ENCODE measurements around the gene DIP2C. TPM values are rescaled to one million over a fixed set of nuclear protein-coding genes. Genes with fewer than 3 reads are reported as not detected.
"Not testable (repeated sequence)": the region's sequence is repeated elsewhere in the genome, so short reads cannot be mapped to it uniquely, and the experiment has no call there.

DIP2C gene
- polyA plus RNA-seq, 1 donor, result 26.3 TPM

DNA sequence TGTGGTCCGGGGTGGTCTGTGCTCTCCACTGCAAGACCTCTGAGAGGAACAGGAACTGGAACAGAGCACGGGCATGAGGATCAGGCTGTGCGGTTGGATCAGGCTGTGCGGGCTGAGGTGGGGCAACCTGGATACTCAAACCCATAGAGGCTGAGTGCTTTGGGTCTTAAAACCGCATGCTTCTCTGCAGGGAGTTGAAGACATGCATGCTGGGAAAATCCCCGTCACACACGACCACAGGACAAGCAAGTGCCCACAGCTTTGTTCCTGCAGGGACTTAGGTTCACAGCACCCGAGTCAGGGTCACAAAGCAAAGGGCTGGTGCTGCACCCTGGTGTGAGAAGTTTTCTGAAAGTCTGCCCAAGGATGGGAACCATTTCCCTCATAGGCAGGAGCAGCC lies 333.0 kb downstream of the DIP2C start:
- DNase-seq (ENCODE audit: low read depth), result no peak

DNA sequence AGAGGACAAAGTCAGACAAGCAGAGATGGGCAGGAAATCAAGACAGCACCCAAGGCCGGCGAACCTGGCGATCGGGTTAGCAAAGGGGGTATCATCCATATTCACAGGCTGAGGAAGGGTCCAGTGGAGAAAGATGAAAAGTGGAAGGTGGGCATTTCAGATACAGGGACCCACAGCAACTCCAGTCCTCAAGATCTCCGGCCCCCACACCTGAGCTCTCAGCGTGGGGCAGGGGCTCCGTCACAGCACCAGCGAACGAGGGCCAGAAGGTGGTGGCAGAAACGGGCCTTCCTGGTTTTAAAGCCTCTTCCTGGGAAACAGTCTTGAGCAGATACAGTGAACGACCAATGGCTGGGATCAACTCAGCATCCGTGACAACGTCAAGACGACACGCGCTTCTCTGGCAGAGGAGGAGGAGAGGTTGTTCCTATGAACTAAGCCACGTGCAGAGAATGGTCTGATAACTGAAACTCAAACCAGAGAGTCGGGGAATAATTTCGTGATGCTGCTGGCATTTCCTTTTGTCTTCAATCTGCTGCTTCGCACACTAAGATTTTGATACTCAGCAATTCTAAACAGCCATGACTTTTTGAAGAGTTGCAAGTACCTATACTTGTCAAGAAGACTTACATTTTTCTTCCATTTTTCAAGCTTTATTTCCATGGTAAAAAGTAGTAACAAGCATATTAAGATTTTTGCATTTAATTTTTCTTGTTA lies 334.4 kb downstream of the DIP2C start:
- DNase-seq (ENCODE audit: low read depth), result no peak

DNA sequence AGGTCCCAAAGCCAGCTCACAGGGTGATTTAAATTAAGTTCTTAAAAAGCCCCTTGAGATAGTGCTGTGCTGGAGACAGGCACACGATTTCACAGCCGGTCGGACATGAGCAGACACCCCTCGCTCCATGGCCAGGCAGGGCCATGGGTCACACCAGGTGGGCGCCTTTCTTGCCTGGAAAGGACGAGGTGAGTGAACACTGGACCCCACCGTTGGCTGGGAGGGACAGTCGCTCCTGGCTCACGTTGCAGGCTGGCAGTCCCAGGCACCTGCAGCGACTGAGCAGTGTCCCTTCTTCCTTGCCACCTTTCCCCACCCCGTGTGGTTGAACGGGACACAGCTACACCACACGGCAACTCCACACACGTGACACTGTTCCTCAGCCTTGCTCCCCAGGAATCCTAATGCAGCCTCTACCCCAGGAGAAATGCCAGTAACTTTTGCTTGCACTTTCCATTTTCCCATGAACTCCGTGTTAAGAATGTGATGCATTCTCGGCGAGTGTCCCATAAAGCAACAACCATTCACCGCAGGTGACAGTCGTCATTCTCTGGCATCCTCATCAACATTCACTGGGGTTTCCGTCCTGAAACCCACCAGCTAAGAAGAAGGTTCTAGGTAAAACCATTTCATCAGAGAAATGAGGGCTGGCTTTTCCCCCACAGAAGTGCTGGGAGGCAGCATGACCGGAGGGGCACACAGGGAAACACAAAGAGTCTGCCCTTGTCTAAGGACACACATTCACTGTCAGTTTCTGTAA lies 336.8 kb downstream of the DIP2C start:
- no peak for DNase-seq (ENCODE audit: low read depth)

DNA sequence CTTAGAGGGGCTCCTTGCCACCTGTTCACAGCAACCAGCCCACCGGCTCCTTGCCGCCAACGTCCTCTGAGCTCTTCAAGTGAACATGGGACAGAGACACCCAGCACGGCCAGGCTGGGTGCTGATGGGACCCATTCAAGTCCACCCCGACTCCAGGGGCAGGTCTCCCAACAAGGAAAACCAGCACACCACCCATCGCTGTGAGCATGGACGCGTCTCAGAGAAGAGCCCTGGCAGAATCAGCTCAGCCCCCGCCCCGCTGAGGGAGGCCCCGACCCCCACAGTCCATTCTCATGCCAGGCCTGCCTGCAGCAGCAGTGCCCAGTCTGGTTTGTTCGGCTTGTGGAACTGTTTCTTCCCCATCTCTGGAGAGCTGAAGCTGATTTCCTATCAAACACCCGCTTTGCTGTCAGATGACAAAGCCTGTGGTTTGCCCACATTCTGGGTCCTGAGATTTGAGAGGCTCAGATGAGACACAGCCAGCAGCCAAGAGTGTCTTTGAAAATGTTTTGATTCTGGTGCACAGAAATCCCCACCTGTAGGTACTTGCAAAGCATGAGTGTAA lies 337.6 kb downstream of the DIP2C start:
- no peak for DNase-seq (ENCODE audit: low read depth)

DNA sequence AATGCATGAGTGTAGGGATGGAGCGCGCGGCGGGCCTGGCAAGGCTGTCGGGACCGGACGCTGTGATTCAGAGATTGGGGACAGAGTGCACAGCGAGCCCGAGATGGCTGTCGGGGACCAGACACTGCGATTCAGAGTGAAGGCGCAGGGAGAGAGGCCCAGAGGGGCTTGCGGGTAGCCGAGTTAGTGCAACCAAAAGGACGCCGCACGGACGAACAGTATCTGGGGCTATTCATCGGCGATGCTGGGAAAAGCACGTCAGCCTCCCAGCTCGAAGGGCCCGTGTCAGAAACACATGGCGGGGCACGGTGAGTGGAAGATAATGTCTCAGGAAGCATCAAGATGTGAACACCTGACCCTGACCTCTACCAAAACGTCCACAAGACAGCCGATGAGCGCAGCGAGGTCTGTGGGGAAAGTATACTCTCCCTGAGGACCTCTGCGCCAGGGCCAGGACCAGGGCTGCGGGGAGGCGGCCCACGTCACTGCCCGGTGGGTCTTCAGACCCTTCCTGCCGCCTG lies 338.4 kb downstream of the DIP2C start:
- no peak for DNase-seq (ENCODE audit: low read depth)

DNA sequence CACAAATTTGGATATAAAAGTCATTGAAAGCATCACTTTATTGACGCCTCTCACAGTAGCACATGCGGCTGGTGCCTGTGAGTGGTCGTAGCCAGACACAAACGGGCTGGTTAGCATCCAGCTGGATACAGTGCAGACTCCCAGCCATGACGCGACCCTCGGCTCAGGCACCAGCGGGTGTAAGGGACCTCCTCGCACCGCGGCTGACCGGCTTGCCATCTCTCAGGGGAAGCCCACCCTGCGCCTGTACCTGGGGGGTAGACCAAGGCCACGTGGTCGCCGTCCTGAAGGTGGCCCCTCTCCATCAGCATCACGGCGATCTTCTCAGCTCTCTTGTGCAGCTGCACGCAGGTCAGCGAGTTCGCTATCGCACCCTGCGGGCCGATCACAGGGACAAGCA lies 340.4 kb downstream of the DIP2C start:
- no peak for DNase-seq (ENCODE audit: low read depth)

DNA sequence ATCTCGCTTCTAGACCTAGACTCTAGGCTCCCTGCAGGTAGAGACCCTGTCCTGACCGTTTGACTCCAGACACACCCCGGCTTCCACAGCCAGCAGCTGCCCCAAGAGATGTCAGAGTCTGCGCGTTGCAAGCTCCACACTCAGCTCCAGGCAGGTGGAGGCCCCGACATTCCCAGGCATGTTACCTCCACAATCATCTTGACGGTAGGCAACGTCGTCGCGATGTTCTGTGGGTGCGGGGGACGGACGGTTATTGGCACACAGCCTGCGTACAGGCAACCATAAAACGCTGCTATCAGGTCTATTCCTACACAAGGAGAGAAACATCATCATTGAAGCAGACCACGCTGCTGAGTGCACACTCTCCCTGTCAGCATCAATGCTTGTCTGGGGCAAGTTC lies 341.0 kb downstream of the DIP2C start:
- no peak for DNase-seq (ENCODE audit: low read depth)

DNA sequence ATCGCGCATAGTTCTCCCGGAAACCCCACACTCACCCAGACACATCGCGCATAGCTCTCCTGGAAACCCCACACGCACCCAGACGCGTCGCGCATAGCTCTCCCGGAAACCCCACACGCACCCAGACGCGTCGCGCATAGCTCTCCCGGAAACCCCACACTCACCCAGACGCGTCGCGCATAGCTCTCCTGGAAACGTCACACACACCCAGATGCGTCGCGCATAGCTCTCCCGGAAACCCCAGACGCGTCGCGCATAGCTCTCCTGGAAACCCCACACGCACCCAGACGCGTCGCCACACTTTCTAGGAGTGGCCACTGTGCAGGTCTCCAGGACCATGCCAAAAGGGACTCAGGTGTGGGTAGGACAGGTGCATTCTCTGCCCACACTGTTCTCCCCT lies 341.7 kb downstream of the DIP2C start:
- DNase-seq (ENCODE audit: low read depth), result not testable (repeated sequence)

DNA sequence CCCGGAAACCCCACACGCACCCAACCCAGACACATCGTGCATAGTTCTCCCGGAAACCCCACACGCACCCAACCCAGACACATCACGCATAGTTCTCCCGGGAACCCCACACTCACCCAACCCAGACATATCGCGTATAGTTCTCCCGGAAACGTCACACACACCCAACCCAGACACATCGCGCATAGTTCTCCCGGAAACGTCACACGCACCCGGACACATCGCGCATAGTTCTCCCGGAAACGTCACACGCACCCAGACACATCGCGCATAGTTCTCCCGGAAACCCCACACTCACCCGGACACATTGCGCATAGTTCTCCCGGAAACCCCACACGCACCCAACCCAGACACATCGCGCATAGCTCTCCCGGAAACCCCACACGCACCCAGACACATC lies 342.3 kb downstream of the DIP2C start:
- DNase-seq (ENCODE audit: low read depth), result not testable (repeated sequence)

DNA sequence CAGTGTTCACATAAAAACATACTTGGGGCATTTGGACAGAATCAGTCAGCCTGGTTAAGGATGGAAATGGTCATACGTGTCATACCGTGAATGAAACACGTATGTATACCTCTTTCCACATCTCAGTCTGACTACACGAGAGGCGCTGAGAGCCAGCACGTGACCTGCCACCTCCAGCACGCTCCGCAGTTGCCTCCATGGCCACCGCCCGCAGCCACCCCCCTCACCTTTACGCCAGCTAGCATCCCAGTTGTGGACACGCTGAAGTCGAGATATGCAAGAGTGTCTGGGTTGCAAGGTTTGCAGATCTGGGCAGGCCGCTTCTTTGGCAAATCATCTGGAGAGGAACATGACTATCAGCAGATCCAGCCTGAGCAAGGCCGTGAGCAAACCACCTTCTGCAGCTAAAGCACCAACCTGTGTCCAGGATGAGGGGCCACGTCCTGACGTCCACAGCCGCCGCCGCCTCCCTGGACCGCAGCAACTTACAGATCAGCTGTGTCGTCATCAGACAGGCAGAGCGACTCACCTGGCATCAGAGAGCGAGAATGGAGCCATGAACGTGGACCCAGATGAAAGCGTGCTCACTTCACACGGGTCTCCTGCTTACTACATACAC lies 344.8 kb downstream of the DIP2C start:
- DNase-seq (ENCODE audit: low read depth), result no peak

DNA sequence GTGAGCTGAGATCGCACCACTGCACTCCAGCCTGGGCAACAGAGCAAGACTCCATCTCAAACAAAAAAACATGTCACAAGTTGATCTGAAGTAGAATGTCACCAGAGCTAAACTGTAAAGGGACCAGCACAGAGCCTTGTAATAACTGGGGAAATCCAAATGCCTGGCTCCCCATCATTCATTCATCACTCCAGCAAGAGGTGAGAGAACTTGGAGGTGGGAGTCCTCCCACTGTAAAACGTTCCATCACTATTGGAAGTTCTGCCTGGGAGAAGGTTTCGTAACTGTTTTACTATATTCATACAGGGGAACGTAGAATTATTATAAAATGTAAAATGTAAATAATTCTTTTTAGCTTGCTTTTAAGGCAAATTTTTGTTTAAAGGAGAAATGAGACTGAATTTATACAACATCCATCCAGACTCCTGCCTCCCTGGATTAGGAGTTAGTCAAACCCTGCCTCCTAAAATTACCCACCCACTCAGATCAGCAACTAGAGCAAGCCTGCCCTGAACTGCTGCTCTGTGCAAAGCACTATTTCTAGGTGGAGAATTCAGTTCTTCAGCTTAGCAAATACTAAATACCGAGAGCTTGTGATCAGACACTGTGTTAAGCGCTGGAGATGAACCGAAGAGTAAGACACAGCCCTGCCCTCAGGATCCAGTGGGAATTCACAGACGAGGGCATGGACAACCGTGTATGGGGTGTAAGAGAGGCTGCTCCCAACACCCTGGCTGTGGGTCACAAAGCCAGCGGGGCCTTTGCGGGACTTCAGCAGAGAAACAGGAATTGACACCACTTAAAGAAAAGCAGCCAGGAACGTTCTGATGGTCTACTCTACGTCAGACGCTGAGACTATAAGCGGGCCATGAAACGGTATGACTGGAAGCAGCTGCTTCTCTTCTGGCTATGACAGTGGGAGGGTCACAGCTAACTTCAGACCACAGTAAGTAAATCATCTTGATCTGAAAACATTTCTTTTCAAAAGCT lies 345.9 kb downstream of the DIP2C start:
- DNase-seq (ENCODE audit: low read depth), result no peak

DNA sequence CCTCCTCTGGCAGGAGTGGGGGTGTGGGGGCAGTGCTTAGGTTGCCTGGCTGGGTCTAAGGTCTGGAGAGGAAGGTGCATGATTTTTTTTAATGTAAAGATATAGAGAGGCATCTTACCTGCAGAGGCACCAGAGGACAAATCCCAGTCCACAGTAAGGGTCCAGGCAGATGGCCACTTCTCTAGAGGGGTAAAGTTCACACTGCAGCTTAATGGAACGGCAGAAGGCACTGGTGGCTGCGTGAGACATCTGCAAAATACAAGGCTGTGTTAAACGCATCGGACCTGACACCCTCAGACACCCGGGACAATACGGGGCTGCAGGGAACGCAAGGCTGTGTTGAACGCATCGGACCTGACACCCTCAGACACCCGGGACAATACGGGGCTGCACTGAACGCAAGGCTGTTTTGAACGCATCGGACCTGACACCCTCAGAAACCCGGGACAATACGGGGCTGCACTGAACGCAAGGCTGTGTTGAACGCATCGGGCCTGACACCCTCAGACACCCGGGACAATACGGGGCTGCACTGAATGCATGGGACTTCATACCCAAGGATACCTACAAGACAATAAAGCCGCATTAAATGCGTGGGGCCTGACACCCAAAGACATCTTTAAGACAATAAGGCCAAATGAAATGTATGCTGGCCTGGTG lies 348.3 kb downstream of the DIP2C start:
- no peak for DNase-seq (ENCODE audit: low read depth)

DNA sequence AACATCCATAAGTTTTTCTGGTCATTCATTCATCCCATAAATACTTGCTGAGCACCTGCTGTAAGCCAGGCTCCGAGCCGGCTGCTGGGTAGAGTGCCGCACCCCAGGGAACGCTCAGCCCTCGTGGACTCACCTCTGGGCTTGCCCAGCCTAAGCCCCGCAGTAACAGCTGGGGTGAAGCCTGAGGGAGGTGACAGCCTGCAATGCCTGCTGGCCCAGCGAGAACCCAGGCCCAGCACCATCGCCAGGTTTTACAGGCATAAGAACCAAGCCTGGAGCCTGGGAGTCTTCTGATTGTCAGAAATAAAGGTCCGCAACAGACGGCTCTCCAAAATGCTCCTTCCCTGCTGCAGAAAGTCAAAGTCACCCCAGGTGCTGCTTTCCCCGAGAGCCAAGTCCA lies 348.8 kb downstream of the DIP2C start:
- DNase-seq (ENCODE audit: low read depth), result no peak

DNA sequence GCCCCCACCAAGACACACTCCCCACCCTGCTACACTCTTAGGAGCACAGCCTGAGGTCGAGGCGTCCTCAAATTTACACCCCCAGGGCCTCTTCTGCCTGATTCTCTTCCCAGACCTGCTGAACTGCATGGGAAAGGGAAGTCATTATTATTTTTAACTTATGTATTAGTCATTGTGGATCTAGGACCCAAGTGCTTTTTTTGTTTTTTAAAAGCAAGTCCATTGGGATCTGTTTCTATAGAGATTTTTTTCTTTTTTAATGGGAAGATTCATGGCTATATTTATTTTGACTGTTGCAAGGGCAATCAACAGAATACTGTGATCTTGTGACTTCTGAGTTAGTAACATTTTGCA lies 350.5 kb downstream of the DIP2C start:
- no peak for DNase-seq (ENCODE audit: low read depth)

DNA sequence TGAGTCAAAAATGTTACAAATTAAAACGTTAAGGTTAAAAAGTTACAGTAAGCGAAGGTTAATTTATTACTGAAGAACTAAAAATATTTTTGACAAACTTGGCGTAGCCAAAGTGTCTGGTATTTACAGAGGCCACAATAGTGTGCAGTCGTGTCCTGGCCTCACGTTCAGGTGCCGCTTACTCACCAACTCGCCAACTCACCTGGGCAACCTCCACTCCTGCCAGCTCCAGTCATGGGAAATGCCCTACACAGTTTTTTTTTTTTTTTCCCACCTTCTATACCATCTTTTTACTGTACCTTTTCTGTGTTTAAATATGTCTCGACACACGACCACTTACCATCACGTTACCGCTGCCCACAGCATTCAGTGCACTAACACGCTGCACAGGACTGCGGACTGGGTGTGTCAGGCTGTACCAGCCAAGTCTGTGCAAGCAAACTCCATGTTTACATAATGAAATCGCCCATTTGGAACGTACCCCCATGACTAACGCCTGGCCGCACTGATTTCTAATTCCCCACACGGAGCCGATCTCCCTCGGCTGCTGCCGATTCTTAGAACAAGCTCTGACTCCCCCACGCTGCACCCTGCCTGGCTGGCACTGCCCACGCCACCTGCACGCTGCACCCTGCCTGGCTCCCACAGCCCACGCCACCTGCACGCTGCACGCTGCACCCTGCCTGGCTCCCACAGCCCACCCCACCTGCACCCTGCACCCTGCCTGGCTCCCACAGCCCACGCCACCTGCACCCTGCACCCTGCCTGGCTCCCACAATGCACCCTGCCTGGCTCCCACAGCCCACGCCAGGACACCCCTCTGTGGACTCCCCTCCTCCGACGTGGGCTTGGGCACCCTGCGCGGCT lies 351.1 kb downstream of the DIP2C start:
- DNase-seq (ENCODE audit: low read depth), result no peak

DNA sequence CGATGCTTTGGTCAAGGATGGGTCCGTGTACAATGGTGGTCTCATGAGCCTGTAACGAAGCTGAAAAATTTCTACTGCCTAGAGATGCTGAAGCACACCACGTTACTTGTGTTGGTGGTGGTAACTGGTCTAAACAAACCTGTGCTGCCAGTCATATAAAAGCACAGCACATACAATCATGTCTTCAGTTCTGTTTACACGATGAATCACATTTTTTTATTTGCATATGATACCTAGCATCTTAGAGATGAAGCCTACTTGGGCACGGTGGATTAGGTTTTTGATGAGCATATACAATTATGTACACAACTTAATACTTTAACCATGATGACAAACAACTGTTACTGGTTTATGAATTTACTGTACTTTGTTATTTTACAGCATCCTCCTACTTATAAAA lies 353.2 kb downstream of the DIP2C start:
- no peak for DNase-seq (ENCODE audit: low read depth)

DNA sequence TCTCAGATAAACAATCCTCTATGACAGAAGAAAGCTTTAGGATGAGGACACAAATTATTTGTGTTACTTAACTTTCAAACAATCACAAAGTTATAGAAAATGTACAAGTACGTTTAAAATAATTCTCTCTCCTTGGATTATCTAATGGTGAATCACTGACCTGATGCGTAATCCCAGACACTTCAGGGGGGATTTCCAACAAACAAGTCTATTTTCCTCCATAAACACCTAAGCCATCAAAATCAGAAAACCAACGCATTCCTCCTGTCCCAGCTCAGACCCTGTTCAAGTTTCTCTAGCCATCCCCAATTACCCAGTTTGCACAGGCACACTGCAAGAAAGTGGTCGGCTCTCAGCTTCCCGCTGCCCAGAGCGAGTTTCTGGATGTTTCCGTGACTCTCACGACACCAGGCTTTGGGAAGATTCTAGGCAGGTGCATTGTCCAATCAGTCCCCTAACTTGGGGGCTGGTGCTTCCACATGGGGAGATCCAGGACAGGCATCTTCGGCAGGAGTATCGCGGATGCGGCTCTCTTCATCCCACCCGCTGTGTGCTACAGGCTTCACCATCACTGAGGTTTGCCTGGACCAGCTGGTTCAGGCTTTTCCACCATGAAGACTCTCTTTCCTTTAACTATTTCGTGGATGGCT lies 354.2 kb downstream of the DIP2C start:
- DNase-seq (ENCODE audit: low read depth), result no peak

DNA sequence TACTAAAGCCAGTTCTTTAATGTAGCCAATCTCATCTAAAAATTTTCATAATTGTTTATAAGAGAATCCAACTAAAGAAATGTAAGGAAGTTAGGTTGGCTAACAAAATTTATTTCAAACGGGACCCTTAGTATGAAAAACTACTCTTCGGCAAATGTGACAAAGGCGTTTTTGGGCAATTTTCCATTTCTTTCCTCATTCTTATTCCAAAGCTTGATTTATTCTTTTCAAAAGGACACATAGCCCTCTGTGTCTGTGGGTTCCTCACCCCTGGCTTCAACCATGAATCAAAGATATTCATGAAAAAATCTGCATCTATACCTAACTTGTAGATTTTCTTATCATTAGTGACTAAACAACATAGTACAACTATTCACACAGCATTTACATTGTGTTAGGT lies 358.3 kb downstream of the DIP2C start:
- no peak for DNase-seq (ENCODE audit: low read depth)

Data from forelimb muscle (tissue), 1 donor.